GM19099 (cell line): ENCODE results near the gene ADD2.

ENCODE experiments used
- POLR2A ChIP-seq: IDR thresholded peaks from 3 replicates; pipeline ENCODE4 v1.6.1; 2011; ENCODE audit warnings: low read depth; ENCODE audit not compliant: insufficient read length; ENCODE audit errors: extremely low read depth

Gene ADD2

DNA sequence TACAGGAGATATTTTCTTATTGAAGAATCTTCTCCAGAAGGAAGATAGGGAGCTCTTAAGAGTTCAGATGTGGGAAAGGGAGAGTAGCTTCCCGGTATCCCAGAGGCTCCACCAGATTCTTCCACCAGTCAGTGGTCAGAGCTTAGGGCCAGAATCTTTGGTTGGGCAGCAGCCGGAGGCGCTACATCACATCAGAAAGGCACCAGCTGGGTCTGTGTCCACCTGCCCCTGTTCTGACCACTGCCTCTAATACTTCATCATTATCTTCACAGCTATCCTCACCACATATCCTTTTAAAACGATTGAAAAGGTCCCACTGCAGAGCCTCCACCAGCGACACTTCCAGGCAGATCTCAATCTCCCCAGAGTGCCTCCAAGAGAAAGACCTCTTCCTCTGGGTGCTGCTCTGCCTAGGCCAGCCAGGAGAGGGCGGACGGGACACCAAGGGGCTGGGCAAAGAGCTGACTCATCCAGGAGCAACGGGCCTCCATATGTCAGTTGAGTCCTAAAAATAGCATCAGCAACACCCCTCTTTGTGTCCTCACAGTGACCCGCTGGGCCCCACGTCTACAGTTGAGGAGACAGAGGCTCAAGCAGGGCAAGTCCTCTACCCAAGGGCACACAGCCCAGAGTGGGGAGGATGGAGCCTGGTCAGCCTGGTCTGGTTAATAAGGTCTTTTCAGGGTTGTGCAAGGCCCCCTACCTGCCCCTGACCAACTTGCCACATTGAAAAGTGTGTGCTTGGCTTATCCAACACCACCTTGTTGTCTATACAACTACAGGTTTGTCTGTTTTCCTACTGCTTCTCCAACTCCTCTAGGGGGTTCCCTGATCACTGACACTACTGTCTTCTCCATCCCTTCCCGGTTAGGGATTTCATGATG is 81.2 kb downstream of the ADD2 start:
- no peak for TF ChIP-seq POLR2A

DNA sequence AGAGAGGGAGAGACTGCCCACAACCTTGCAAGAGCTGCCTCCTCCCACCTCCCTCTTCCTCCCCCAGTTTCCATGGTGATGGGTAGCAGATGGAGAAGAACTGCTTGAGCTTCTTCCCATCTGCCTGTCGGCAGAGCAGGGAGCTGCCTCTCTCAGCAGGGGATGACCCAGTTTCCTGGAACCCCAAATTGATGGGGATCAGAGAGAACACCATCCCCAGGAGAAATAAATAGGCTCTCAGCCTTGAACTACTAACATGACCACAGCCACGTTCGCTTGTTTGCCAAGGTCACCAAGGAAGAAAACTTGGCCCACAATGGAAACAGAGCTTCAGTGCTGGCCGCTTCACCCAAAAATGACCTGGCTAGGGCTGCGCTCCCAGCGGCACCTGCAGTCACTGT is 82.2 kb downstream of the ADD2 start:
- TF ChIP-seq POLR2A, result no peak

DNA sequence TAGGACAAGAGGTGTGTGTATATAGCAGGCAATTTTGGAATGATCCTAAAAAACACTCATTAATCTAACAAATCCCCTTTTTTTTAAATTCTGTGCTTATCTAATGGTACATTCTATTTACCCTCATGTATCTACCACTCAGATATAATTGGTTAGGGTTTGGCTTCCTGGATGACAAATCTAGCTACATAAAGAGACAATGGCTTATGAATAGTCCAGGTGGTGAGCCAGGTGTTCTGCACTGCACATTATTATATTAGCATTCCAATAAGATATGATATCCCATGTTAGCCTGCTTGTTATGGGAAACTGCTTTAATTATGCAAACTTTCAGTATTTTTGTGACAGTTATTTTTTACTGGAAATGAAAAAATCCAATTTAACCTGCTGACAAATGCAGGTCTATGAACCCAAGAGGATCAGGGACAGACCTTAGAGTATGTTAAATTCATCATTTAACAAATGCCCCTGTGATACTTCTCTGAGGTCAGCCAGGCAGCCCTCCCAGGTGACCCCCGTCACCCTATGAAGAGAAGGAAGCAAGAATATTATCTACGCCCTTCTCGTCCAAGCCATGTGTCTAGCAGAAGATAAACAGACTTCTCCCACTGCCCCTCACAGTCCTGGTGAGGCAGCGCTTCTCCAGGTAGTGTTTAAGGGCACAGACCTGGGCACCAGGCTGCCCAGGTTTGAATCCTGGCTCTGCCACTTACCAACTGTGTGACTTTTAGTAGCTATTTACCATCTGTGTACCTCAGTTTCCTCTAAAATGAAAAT is 83.0 kb downstream of the ADD2 start:
- no peak for TF ChIP-seq POLR2A

DNA sequence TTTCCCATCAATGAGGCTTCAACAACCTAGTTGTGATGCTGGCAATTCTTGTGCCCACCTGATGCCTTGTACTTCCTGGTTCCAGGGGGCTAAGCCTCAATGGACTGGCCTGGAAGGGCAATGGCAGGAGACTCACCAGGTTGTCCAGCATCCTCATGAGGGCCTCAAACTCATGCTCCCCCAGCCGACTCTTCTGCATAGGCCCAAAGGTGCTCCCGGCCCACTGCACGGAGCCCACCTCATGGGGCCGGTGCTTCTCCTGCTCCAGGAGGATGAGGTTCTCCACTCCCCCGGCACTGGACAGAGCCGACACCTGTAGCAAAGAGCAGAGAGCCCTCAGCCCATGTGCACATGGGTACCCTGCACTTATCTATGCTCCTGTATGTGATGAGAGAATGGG is 84.5 kb downstream of the ADD2 start:
- TF ChIP-seq POLR2A, result no peak

DNA sequence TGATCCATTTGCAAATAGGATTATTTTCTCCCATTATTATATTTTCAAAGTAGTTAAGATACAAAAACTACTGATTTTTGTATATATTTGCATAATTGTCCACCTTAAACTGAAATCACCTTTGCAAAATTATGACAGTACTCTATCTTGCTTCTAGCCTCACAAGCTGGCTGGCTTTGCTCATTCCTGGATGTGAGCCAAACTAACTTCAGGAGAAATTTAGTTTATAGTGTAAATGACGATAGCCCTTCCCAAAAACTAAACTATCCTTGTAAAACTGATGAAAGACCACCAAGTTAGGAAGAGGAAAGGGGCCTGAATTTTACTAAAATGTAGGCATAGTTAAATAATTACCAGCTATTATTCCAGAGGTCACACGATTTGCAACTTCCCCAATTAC is 87.3 kb downstream of the ADD2 start:
- no peak for TF ChIP-seq POLR2A

DNA sequence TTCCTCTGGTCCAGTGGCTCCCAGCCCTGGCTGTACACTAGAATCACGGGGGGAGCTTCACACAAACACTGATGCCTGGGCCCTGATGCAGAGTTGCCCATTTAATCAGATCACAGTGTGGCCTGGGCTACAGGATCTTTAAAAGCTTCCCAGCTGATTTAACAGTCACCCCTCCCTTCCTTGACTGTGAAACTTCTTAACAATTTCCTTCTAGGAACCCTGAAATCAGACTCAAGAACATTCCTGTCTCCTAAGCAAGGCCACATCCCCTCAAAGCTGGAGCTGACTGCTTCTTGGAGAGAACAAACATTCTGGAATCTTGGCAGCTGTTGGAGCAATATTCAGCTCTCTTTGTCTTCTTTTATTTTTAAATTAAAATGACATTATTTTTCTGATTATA is 88.7 kb downstream of the ADD2 start:
- no peak for TF ChIP-seq POLR2A

DNA sequence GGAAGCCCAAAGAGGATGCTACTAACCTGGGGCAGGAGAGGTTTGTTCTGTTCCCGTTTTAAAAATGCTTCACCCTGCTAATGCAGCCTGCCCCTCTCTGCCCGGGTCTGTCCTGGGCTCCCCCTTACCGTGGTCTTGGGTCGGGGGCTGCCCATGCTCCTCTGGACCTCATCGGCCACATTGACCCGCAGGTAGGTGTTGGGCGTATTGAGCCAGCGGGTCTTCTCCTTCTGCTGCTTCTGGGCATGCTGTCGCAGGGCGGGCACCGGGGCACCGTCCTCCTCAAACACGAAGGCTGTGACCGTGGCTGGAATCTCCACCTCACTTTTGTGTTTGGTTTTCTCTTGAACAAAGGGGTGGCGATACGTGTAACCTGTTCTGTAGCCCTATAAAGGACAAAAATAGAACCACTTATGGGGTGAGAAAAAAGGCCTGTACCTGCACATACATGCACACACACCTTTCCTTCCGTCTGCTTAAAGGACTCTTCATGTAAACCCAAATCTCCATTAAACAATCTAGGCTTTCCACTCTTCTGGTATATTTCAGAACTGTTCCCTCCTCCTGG is 89.3 kb downstream of the ADD2 start:
- TF ChIP-seq POLR2A, result no peak

DNA sequence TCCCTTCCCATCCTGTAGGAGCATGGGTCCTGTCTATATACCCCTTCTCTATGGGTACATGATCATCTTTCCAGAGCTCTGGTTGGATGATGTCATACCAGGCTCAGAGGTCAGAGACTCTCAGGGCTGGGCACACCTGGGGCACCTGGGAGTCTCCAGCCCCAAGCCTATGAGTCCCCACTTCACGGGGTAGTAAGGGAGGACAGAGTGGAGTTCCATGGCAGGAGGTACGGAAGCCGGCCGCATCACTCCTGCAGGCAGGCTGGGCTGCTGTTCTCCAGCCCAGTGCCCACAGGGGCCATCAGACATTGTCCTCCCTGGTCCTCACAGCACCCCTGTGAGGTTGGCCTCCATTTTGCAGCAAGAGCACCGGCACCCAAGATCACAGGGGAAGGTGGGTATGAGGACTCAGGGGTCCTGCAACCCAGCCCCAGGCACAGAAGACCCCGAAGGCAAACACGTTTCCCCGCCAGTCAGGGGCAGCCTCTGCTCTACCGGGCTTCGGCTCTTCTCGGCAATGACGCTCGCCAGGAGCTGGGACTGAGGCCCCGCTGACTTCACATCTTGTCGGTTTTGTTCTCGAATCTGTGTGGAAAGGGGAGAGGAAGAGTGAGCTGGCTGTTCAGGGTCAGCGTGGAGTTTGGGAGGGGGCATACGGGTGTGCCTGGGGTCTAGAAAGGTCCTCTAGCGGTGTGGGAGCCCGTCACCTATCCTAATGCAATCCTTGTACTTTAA is 91.5 kb downstream of the ADD2 start:
- TF ChIP-seq POLR2A, result no peak

DNA sequence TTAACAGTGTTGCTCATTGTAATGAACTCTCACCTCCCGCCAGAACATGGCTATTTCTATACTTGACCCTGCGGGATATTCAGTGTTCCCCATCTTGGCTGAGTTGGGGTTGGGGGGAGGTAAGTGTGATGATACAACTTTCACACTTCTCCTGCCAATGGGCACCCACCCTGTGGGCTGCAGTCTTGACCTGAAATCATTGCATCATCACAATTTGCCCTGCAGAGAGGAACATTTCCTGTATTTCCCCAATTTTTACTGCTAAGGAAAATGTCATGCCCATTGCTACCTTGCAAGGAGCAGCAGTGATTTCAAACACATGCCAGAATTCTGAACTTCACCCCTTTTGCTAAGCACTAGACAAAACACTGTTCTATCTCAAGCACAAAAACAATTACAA is 92.1 kb downstream of the ADD2 start:
- TF ChIP-seq POLR2A, result no peak

DNA sequence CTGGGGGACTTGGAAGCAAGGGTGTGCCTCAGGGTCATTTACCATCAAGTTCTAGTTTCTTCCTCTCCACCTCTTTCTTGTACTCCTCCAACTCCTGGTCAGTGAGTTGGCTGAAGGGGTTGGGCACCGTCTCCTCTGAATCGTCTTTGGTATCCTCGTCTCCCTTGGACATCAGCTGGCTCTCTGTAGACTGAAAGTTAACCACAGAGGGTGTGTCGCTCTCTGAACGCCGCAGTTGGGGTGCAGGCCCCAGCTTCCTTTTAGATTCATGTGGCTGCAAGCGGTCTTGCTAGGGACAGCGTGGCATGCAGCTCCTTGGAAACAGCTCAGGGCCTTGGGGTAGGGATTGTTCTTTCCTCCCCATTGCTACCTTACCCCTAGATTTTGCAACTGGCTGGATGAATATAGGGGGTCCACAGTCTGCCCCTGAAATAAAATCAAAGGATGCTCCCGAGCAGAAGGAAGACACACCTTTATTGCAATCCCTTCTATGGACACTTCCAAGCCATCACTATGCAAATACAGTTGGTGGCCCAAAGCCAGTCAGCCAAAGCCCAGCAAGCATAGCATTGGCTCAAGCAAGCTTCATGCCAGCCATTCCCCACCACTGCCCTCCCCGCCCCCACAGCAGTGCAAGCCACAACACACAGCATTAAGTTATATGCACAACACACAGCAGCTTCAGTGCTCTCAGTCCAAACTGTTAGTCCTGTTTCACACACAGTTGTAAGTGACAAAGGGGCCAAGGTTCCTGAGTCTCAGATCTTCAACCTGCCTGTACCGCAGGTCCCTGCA is 93.2 kb downstream of the ADD2 start:
- TF ChIP-seq POLR2A, result no peak

DNA sequence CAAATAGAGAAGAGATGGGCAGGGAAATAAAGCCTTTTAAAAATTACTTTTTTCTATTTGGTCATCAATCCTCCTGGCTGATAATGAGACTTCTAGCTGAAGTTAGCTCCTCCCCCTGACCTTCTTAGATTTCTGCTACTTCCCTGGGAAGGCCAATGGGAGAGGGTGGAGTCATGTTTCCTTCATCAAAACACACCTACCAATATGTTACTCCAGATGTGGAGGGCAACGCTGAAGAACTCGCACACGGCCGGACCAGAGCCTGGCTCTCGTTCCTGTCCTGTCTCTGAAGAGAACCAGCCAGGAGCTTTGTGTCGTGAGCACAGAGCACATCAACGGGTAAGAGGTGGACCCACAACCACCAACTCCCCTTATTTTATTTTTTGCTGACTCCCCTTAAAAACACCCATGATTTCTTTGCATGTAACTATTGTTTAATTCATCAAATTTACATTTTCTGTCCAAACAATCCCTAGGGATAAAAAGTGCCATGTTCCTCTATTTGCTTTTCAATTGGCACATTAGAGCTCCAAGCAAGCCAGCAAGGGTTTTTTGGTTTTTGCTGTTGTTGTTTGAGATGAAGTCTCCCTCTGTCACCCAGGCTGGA is 94.9 kb downstream of the ADD2 start:
- TF ChIP-seq POLR2A, result no peak

DNA sequence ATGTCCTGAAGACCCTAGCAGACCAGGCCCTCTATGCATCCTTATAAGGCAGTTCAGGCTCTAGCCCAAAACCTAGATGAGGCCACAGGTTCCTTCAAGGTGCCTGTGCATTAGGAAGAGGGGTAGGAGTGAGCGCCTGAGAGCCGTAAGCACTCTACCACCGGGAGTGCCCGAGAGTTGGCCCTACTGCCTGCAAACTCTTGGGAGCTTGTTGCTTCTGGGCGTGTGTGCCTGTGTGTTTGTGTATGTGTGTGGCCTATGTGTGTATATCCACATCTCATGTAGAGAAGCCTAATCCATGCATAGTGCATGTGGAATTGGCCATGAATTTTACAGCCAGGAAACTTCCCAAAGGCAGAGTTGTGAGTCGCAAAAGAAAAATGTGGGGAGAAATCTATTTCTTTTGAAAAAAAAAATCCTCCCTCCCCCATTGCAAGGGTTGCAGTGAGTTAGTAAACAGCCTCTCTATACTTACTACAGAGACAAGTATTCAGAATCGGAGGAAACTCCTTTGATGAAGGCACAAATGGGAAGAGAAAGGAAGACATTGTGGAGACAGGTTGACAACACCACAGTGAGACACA is 96.8 kb downstream of the ADD2 start:
- no peak for TF ChIP-seq POLR2A

DNA sequence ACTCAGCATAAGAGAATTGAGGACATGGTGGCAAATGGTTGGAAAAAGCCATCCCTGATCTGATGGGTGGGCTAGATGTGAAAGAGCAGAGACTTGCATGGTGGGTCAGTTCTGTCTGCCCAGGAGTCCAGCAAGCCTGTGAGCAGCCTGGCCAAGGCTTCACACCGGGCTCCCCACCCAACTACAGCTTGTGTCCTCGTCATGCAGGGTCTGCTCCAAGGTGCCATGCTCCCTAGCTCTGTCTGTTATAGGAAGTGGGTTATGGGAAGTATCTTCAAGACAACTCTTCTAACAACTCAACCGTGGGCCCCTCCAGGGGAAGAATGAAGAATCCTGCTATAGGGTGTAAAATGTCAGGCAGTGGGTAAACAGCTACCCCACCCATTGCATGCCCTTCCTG is 97.4 kb downstream of the ADD2 start:
- TF ChIP-seq POLR2A, result no peak

DNA sequence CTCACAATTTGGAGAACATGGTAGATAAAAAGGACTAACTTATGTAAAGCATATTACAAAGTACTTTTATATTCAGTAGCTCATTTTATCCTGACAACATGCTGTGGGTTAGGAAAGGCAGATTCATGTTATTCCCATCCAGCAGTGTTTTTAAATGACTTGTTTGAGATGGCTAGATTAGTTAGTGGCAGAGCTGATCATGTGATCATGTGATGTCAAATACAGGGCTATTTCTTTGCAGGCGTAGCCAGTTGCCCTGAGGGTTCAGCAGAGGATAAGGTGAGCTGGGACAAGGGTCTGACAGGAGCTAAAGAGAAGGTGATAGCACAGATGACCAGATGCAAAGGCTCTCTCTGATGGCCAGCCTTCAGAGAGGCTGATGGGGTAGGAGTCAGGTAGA is 97.8 kb downstream of the ADD2 start:
- no peak for TF ChIP-seq POLR2A
